DND-41 (cell line): ENCODE measurements around the gene PNMA1.

Experiments used
- EZH2 ChIP-seq: IDR thresholded peaks from 3 replicates; pipeline ENCODE4 v1.6.1; 2012; ENCODE audit warnings: borderline replicate concordance, low read depth, mild to moderate bottlenecking, moderate library complexity, low read length, inconsistent platforms; ENCODE audit not compliant: severe bottlenecking
- TF ChIP-seq, protein P1 (sequence below): IDR thresholded peaks from 2 replicates; pipeline ENCODE4 v1.5.1; 2012; ENCODE audit warnings: borderline replicate concordance, low read length, moderate library complexity, mild to moderate bottlenecking; ENCODE audit not compliant: poor library complexity, severe bottlenecking; ENCODE audit errors: extremely low read depth

DNA sequence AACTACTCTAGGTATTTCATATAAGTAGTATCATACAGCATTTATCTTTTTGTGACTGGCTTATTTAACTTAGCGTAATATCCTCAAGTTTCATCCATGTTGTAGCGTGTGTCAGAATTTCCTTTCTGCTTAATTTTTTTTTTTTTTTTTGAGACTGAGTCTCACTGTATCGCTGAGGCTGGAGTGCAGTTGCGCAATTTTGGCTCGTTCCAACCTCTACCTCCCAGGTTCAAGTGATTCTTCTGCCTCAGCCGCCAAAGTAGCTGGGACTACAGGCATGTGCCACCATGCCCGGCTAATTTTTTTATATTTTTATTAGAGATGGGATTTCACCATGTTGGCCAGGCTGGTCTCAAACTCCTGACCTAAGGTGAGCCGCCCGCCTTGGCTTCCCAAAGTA is 28.9 kb downstream of the PNMA1 start:
- TF ChIP-seq, protein P1, sequence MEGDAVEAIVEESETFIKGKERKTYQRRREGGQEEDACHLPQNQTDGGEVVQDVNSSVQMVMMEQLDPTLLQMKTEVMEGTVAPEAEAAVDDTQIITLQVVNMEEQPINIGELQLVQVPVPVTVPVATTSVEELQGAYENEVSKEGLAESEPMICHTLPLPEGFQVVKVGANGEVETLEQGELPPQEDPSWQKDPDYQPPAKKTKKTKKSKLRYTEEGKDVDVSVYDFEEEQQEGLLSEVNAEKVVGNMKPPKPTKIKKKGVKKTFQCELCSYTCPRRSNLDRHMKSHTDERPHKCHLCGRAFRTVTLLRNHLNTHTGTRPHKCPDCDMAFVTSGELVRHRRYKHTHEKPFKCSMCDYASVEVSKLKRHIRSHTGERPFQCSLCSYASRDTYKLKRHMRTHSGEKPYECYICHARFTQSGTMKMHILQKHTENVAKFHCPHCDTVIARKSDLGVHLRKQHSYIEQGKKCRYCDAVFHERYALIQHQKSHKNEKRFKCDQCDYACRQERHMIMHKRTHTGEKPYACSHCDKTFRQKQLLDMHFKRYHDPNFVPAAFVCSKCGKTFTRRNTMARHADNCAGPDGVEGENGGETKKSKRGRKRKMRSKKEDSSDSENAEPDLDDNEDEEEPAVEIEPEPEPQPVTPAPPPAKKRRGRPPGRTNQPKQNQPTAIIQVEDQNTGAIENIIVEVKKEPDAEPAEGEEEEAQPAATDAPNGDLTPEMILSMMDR: no peak
- TF ChIP-seq EZH2: no peak
